AG04450 (cell line): ENCODE measurements around the gene BCOR. TPM values are rescaled to one million over a fixed set of nuclear protein-coding genes. Genes with fewer than 3 reads are reported as not detected.

ENCODE experiments used
- CTCF ChIA-PET: fragments of 300-600, 350-600 bp; formaldehyde crosslinking; extraction: SDS; loops from one replicate; lab custom pipeline; 2022; ENCODE audit warnings: antibody characterized with exemption, inconsistent platforms; lab: Charles Lee
- POLR2A ChIA-PET: fragments of 350-600 bp; formaldehyde crosslinking; extraction: SDS; loops from one replicate; lab custom pipeline; 2021; ENCODE audit warnings: antibody characterized with exemption, inconsistent platforms; lab: Yijun Ruan, JAX
- DNase-seq: peaks from one replicate; pipeline ENCODE4 v3.0.0-alpha.2; 2011; ENCODE audit warnings: low read depth, low spot score
- H3K27ac ChIP-seq: one replicate; pipeline ENCODE4 v1.5.1; 2012; ENCODE audit warnings: low read depth, low read length, control low read depth
- H3K27me3 ChIP-seq: one replicate; pipeline ENCODE4 v1.6.0; 2012; ENCODE audit warnings: low read length; ENCODE audit not compliant: control insufficient read depth, insufficient read depth
- H3K4me3 ChIP-seq: 2 replicates; pipeline ENCODE4 v1.5.1; 2011; ENCODE audit warnings: mild to moderate bottlenecking, low read depth, low read length, control low read depth
- H3K9me3 ChIP-seq: 2 replicates; pipeline ENCODE4 v1.5.1; 2012; ENCODE audit warnings: low read length; ENCODE audit not compliant: control insufficient read depth, insufficient read depth
- CTCF ChIP-seq: IDR thresholded peaks from 2 replicates; pipeline ENCODE4 v1.5.1; 2011; ENCODE audit warnings: low read depth, low read length, control low read depth, inconsistent platforms
- polyA plus RNA-seq: library from polyadenylated mRNA; depleted of rRNA; stranded (reverse); fragments of >200 nt; gene quantifications from 2 replicates; pipeline ENCODE4 v1.2.3, GENCODE V29; 2011

BCOR gene
- polyA plus RNA-seq, 1 experiment, result 5.4 TPM

- no peak for TF ChIP-seq CTCF
- Histone ChIP-seq H3K27me3 (no peaks in the 10 kb centered on the region), H3K4me3 (no peak overlapping the region), H3K9me3 (no peaks in the 10 kb centered on the region), H3K27ac (no peak overlapping the region)
- ChIA-PET POLR2A (no interaction called here), CTCF (no interaction called here)
- DNase-seq, result no peak
Measured at GRCh38 chrX:40063555-40063954, 34.2 kb downstream of the BCOR start.

- Histone ChIP-seq H3K4me3 (no peak overlapping the region), H3K9me3 (no peaks in the 10 kb centered on the region), H3K27me3 (no peaks in the 10 kb centered on the region), H3K27ac (no peak overlapping the region)
- TF ChIP-seq CTCF, result no peak
- ChIA-PET POLR2A (no interaction called here), CTCF (no interaction called here)
- DNase-seq, result no peak
Measured at GRCh38 chrX:40062525-40063155, 35.1 kb downstream of the BCOR start.

GRCh38 chrX:40061871-40062524 is 35.8 kb downstream of the BCOR start:
- no peak overlapping the region for H3K4me3 ChIP-seq
- ChIA-PET POLR2A (no interaction called here), CTCF (no interaction called here)
- TF ChIP-seq CTCF, result no peak
- DNase-seq, result no peak
- no peaks in the 10 kb centered on the region for H3K9me3 ChIP-seq
- no peaks in the 10 kb centered on the region for H3K27me3 ChIP-seq
- no peak overlapping the region for H3K27ac ChIP-seq

GRCh38 chrX:40061005-40061404 is 36.8 kb downstream of the BCOR start:
- H3K9me3 ChIP-seq, result no peaks in the 10 kb centered on the region
- H3K27ac ChIP-seq, result no peak overlapping the region
- POLR2A ChIA-PET, result no interaction called here
- TF ChIP-seq CTCF, result no peak
- DNase-seq, result no peak
- no peaks in the 10 kb centered on the region for H3K27me3 ChIP-seq
- no peak overlapping the region for H3K4me3 ChIP-seq
- CTCF ChIA-PET, result no interaction called here

- ChIA-PET POLR2A (no interaction called here), CTCF (no interaction called here)
- H3K27me3 ChIP-seq, result no peaks in the 10 kb centered on the region
- no peak overlapping the region for H3K27ac ChIP-seq
- no peak overlapping the region for H3K4me3 ChIP-seq
- DNase-seq, result no peak
- H3K9me3 ChIP-seq, result no peaks in the 10 kb centered on the region
- no peak for TF ChIP-seq CTCF
Measured at GRCh38 chrX:40060356-40060845, 37.4 kb downstream of the BCOR start.
